Hair follicle dermal papilla cell (primary cell): ENCODE results near the gene RPL39. TPM values are rescaled to one million over a fixed set of nuclear protein-coding genes. Genes with fewer than 3 reads are reported as not detected.

Source experiments
- small RNA-seq: library from RNA; depleted of rRNA; stranded (forward); fragments of <200 nt; gene quantifications from one replicate; pipeline ENCODE3, GENCODE V24; 2012
- total RNA-seq: library from RNA; depleted of rRNA; stranded (reverse); fragments of >200 nt; gene quantifications from 2 replicates; pipeline ENCODE4 v1.2.3, GENCODE V29; 2012

Gene RPL39
- total RNA-seq, result 638 and 914 TPM in 2 replicates

GRCh38 chrX:119791437-119792231 is at the start of gene RPL39:
RPL39 (minus strand) TSS chrX:119791630; CDS start chrX:119791576, 54 bp downstream.

GRCh38 chrX:119757979-119758730 is 33.3 kb downstream of the RPL39 start, which contains the start of gene SOWAHD:
SOWAHD (plus strand) TSS chrX:119758588; CDS start chrX:119758668, 80 bp downstream.

Small RNAs within 50 kb of the gene (small RNA-seq; reads per million reads assigned to genes)
- not detected for gene SNORA69

Other genes starting within 250 kb of the RPL39 start
- gene STEEP1, start 226.2 kb downstream of the RPL39 start, total RNA-seq, result 21.3 and 23.3 TPM in 2 replicates
- 33.4 and 35.5 TPM in 2 replicates for gene UBE2A, start 217.1 kb downstream of the RPL39 start, total RNA-seq
- 4.5 and 5.0 TPM in 2 replicates for gene NKRF, start 185.2 kb downstream of the RPL39 start, total RNA-seq
- 34.6 and 41.1 TPM in 2 replicates for gene SEPTIN6, start 98.5 kb downstream of the RPL39 start, total RNA-seq
- 0.49 and 0.97 TPM in 2 replicates for gene SOWAHD, start 33.0 kb downstream of the RPL39 start, total RNA-seq
- gene UPF3B, start 61.3 kb upstream of the RPL39 start, total RNA-seq, result 0.61 and 0.97 TPM in 2 replicates
- 12.8 and 12.9 TPM in 2 replicates for gene RNF113A, start 80.1 kb upstream of the RPL39 start, total RNA-seq
- 17.7 and 19.9 TPM in 2 replicates for gene NDUFA1, start 80.2 kb upstream of the RPL39 start, total RNA-seq
- not detected in 2 replicates for gene AKAP14, start 104.3 kb upstream of the RPL39 start, total RNA-seq
- 2.8 and 3.6 TPM in 2 replicates for gene NKAP, start 152.1 kb upstream of the RPL39 start, total RNA-seq